GM19395 (cell line): ENCODE data around the gene DNAI7.
A peak's percentile ranks its signal among the peaks of the same experiment; 100 is the strongest.

ENCODE experiments used
- ATAC-seq: cut with Tn5 transposase; IDR thresholded peaks from one replicate; pipeline ENCODE4 v1.9.1; 2021; ENCODE audit warnings: mild to moderate bottlenecking, moderate library complexity; ENCODE audit not compliant: unreplicated experiment

Gene DNAI7, protein sequence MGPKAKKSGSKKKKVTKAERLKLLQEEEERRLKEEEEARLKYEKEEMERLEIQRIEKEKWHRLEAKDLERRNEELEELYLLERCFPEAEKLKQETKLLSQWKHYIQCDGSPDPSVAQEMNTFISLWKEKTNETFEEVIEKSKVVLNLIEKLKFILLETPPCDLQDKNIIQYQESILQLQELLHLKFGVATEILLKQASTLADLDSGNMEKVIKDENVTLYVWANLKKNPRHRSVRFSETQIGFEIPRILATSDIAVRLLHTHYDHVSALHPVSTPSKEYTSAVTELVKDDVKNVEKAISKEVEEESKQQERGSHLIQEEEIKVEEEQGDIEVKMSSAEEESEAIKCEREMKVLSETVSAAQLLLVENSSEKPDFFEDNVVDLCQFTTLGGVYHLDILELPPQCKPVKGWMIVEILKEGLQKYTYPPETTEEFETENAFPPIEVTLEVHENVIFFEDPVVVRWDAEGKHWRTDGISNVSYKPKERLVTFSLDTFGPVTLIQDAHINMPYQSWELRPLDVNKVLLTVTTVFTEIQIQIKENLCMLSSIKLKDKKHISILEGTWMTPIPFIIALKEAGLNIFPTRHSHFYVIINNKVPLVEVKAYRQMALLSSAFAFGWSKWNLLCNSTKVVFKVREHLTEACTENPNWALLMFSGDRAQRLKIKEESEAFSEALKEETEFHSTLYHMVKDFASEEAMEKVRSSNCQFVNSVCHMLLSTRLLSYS

DNA sequence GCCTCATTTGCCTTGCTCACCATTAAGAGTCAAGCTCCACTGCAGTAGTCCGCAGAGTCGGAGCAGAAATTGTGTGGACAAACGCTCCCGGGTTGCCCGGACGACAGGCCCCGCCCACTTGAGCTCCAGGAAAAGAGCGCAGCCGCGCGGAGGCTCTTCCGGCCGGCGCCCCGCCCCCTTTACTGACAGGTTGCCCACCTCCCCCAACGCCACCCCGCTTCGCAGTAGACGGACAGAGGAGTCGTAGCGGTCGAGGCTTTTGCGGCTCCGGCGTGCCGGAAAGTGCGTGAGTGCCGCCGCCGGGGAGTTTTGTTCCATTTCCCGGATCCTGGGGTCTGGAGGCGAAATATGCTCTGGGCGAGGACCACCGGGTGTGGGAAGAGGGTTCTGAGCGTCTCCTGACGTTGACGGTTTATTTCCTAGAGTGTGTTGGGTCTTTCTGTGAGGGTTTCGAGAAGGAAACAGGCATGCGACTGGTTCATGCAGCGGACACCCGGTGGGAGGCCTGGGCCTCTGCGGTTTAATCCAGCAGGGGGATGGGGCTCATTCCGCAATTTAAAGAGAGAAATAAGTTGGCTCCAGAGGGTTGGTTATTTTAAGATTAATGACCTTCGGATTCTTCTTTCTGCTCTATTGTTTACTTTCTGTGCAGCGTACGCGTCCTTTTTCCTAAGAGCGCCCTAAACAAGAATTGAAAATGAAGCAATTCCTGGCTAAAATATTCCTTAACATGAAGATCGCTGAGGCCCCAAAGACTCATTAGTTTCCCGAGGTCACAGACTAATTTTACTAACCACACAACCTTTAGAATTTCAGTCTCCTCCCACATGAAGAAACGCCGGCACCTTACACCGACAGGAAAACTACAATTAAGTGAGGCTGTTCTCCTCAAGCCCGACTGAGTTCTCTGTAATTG lies at the start of gene DNAI7, which contains the start of gene ETFRF1:
TSS of gene DNAI7 (minus strand) at position 105 of the 916 bp plus-strand sequence. CDS start at position 23, 82 bp downstream.
TSS of gene ETFRF1 (plus strand) at position 182 of the 916 bp plus-strand sequence. CDS start 8,720 bp downstream, outside the sequence.
- peak; percentile 95 for ATAC-seq

DNA sequence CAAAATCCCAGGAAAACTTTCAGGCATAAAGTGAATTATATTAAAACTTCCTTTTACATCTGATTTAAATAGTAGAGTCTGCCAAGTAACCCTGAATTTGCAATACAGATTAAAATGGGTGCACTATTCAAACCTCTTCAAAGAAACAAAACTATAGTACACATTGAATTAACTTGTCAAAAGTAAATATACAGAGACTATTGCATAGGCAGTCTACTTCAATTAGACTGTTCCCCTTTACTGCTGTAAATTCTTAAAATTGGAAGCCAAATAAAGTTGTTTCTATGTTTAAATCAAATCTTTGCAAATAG lies 48.7 kb upstream of the DNAI7 start:
- no peak for ATAC-seq

DNA sequence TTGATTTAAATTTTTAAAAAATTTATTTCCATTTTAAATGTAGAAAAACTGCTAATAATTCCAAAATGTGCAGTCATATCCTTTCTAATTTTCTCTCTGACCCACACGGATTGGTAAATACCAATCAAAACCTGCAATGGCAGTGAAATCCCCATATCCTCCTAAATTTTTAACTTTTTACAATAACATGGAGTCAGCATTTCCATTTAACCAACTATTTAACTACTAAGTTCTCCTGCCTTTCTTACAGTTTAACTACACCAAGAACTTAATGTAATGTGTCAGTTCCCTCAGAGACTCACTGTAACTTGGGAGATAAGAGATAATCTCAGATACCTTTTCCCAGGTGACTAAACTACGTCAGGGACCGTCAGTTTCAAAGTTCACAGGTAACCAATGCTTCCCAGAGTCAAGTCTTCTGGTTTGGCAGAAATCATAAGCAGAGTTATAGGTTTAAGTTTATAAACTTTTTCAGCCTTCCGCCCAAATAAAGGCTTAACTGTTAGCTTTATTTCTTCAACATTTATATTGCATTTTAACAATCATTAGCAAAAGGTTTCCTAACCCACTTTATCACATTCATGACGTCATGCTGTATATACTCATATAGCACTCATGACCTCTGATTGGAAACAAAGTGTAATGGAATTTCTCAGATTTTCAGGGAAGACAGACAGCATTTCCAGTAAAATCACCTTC lies 48.2 kb upstream of the DNAI7 start:
- ATAC-seq, result no peak

DNA sequence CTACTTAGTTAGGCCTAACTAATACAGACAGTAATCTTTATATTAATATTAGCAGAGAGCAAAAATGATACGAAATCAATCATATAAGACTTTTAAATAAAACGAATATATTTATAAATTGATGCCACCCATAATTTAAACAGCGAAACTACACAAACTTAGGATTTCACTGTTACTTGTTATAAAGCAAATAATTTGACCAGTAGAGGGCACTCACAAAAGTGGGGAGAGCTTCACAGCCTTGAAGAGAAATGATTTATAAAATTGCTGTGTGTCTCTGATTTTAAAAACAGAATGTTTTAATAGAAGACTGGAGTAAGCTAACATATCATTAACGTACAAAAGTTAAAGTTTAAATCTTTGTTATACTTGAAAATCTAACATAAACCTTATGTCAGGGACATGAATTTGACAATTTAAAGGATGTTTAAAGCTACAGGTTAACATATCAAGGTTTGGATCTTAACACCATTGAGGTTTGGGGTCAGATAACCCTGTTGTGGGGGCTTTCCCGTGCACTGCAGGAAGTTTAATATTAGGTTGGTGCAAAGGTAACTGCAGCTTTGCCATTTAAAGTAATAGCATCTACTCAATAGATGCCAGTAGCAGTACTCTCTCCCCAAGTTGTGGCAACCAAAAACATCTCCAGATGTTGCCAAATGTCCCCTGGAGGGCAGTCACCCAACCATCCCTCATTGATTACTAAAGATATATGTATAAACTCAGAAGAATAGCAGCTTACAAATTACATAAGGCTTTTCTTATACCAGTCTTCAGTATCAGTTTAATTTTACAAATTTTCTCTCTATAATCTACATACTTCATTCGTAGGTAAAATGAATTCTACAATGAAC lies 46.4 kb upstream of the DNAI7 start:
- ATAC-seq, result no peak

DNA sequence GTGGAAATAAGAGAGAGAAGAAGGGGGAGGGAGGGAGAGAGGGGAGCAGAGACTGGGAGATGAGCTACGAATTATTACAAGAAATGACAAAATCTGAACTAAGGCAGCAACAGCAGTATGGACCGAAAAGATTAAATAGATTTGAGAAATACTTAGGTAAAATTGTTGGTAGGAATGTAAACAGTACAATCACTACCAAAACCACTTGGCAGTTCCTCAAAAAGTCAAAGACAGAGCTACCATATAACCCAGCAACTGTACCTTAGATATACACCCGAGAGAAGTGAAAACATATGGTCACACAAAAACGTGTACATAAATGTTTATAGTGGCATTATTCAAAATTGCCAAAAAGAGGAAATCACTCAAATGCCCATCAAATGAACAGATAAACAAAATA lies 41.7 kb upstream of the DNAI7 start:
- no peak for ATAC-seq

DNA sequence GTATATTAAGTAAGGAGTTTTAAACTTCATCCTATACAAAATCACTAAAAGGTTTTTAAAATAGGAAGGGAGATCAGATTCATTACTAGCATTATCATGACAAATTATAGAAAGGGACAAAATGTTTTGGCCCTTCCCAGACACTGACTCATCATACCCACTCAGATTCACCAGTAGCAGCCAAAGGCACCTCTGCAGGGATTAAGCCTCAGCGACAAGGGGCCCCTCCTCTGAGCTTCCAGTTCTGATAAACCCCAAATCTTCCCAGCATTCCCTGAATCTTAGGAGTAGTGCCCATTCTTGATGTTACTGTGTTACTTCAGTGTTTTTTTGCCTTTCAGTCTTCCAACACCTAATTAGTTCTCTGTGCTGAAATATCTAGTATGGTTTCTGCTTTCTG lies 41.2 kb upstream of the DNAI7 start:
- no peak for ATAC-seq

DNA sequence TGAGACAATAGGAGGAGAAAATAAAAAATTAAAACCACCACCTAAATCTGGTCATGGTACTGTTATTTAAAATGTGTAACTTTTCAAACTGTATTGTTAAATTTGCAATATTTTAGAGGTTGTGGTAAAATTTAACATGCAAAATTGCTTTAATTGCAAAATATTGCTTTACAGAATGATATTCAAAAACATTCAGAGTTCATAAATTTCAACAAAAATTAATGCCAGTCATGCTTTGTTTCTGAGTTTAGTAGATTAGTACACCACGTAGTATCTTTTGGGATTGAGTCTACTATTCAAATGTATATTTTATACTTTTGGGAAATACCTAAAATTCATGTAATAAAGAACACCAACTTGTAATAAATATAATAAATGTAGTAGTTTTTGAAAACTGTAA lies 18.4 kb upstream of the DNAI7 start:
- no peak for ATAC-seq

DNA sequence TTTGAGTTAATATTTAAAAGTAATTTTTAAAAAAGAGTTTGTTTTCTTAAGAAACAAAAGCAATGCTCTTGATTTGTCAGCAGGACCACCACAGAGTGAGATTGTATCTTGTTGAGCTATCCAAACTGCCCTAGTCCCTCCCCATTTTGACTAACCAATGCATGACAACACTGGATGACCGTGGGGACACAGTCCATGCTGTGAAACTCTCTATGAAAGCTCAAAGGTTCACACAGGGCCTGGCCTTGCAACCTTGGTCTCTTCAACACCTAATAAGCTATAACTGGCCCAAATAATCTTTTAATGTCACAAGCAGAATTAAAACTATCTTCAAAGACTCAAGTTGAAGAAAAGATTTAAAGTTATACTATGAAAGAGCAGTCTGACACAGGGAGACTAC lies 13.6 kb upstream of the DNAI7 start:
- no peak for ATAC-seq

DNA sequence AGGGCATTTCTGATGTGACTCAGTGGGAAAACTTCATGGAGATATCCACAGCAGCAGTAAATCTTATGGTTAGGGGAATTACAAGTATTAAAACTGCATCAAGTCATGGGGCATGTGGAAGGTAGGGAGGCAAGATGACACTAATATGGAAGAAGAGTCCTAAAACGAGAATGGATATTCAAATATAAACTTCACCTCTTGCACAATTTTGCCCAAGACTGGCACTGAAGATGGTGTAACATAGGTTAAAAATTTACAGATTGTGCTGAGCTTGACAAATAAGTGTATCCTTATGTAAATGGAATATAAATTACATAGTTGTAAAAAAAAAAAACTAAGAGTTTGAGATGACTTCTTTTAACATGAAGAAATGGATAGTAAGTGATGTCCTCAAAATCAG lies 12.9 kb upstream of the DNAI7 start:
- ATAC-seq, result no peak

DNA sequence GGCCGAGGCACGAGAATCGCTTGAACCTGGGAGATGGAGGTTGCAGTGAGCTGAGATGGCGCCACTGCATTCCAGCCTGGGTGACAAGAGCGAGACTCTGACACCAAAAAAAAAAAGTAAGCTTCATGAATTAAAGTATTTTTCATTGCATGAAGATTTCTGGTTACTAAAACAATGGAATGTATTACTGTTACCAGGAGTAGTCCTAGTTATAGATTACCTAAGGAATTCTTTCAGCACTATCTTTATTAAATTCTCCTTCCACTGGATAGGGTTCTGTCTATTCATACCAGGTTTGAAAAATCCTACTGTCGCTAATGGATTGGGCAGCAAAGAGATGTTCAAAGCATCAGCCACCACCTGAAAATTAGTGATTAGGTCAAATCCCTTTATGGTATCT lies 12.5 kb upstream of the DNAI7 start:
- no peak for ATAC-seq

DNA sequence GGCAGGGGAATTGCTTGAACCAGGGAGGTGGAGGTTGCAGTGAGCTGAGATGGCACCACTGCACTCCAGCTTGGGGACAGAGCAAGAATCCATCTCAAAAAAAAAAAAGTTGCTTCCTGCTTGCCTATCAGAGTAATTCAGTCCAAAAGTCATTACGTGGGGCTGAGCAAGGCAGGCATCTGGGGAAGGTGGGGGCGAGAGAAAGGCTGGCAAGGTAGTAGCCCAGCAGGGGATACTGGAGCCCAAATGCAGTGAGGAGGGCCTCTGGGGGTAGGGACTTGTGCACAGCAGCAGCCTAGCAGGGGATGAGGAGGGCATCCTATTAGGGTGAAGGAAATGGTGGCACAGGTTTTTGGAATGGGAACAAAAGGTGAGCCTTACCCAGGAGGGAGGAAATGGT lies 7.2 kb upstream of the DNAI7 start:
- no peak for ATAC-seq

DNA sequence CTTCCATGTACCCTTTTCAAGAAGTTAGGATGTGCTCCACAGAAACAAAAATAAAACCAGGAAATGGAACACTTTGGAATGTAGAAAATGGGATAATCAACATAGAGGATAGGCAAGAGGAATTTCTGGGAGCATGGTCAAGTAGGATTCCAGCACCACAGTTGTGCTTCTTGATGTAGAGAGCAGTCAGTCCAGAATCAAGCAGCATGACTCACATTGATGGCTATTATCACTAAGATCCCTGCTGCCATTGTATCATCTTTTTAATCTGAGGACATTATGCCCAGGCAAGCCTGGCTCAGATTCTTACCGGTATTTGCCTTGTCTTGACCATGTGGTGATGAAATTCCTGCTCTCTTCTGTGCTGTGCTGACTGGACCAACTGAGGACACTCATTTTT lies 5.7 kb upstream of the DNAI7 start:
- ATAC-seq, result no peak

DNA sequence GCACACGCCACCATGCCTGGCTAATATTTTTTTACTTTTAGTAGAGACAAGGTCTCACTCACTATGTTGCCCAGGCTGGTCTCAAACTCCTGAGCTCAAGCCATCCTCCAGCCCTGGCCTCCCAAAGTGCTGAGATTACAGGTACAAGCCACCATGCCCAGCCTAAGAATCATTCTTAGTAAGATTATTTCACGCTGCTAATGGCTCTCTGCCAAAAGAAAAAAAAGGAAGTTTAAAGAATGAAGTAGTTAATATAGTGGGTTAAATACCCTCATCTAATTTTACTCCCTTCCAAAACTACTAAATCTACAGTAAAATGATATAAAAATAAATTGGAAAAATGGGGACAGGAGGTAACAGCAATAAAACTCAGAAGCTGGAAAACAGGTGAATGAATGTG lies 2.6 kb upstream of the DNAI7 start:
- ATAC-seq, result no peak

DNA sequence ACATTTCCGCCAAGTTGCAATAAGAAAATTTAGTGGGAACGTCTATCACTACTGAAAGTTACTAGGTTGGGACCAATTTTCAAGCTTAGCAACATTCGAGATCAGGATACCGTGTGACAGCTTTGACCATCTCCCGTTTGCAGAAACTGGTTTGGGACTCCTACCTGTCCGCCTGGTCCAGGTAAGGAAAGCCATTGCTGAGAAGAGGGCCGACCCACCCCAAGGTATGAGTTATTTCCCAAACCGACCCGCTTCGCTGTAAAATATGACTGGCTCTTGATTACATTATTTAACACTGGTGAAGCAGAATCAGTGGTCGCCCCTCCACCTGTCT lies 271 bp downstream of the DNAI7 start:
- no peak for ATAC-seq

DNA sequence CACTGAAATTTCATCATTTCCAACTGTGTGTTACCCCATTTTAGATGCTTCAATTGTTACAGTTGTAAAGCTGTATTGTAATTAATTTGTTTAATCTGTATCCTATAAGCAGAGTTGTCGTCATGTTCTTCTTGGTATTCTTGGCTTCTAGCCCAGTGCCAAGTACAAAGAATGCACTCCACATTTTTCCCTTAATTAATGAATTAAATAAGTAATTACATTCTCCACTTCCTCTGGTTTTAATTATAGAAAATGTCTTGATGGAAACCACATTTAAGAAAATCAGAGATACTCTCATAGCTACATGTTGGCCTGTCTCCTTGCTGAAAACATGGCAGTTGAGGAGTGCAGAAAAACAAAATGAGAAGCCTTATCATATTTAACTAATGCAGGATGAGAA lies 746 bp downstream of the DNAI7 start:
- no peak for ATAC-seq

DNA sequence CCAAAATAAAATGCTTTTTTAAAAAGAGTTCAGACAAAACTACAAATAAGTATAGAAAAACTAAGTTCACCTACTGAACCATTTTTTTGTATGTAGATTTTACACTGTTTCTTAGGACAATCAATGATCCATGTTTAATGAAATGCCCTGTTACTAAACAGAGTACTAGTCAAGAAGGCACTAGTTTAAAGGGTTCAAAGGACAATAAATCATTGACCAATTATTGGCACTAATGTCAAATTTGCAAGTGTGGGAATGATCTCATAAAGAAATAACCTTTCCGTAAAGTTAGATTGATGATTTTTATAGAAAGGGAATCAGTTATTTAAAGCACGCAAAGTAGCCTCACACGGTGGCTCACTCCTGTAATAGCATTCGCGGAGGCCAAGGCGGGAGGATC lies 4.2 kb downstream of the DNAI7 start:
- no peak for ATAC-seq

DNA sequence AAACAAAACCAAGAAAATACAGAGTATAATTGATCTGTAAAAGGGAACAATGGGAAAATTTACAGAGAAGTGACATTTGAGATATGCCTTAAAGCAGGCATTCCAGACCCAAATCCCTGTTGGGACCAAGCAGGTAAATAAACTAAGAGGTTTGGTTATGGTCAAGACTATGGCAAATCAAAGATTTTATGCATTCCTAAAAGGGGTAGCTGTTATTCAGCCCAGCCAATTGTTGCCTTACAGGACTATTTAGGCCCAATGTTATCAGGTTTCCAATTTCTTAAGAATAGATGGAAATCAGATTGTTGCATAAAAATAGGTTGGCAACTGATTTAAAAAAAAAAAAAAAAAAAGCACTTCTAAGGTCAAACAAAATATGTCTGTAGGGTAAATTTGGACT lies 5.3 kb downstream of the DNAI7 start:
- ATAC-seq, result no peak

DNA sequence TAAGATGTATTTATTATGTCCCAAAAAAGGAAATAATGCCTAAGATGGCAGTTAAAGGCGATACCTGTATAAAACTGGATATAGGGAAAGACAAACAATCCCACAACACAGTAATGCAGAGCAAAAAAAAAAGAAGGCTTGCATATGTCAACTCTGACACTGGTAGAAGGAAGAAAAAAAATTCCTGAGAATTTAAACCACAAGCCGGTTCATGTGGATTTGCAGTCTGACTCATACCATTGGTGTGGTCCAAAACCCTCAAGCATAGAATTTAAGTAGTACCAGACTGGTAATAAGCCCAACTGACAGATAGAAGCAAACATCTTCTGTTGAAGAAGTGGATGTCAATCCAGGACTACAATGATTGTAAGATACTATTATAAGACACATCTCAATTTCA lies 7.2 kb downstream of the DNAI7 start:
- no peak for ATAC-seq

DNA sequence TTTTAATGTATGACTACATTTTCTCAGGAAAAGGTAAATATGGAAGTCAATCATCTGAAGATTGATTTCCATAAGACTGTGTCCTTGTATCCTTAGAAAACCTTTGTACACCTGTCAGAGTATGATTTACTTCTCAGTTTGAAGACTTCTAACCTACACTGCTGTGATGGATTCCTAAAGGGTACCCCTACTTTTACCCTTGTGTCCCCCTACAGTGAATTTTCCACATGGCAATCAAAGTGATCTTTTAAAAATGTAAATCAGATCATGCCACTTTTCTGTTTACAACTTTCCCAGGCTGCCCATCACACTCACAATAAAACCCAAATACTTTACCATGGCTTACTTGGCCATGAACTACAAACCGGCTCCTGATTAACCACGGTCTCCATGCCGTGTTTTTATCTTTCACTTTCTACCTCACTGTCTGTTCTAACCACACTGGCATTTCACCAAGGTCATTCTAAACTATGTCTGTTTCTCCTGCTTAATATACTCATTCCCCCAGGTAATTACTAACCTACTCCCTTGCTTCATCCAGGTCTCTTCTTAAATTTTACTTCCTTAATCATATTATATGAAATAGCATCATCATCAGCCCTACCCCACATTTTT lies 8.1 kb downstream of the DNAI7 start:
- ATAC-seq, result peak; percentile 95
